ENCODE results near the gene DLX4.

The DLX4 gene

DNA sequence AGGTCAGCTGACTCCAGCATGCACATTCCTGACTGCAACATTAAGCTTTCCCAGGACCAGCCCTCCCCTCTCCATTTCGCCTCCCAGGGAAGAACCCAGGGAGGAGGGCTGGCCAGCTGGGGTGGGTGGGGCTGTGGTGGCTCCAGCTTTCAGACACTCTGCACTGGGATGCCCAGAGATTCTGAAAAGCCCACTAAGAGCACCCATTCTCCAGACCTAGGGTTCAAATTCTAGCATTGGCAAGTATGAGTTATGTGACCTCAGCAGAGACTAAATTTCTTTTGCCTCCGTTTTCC, 18.2 kb downstream of the DLX4 start:
- no peak for DNase-seq (ENCODE audit: low read depth)

GRCh38 chr17:49987681-49988441, 18.9 kb downstream of the DLX4 start:
- no peak for DNase-seq (ENCODE audit: low read depth)

- no peak for DNase-seq (ENCODE audit: low read depth)
These were observed 20.5 kb downstream of the DLX4 start for GRCh38 chr17:49989518-49989880.

- DNase-seq (ENCODE audit: low read depth): no peak
These were observed 21.3 kb downstream of the DLX4 start for GRCh38 chr17:49990331-49990730.

GRCh38 chr17:49990921-49991320, 21.9 kb downstream of the DLX4 start:
- DNase-seq (ENCODE audit: low read depth): no peak

- no peak for DNase-seq (ENCODE audit: low read depth)
These were observed 22.4 kb downstream of the DLX4 start for GRCh38 chr17:49991409-49991808.

DNA sequence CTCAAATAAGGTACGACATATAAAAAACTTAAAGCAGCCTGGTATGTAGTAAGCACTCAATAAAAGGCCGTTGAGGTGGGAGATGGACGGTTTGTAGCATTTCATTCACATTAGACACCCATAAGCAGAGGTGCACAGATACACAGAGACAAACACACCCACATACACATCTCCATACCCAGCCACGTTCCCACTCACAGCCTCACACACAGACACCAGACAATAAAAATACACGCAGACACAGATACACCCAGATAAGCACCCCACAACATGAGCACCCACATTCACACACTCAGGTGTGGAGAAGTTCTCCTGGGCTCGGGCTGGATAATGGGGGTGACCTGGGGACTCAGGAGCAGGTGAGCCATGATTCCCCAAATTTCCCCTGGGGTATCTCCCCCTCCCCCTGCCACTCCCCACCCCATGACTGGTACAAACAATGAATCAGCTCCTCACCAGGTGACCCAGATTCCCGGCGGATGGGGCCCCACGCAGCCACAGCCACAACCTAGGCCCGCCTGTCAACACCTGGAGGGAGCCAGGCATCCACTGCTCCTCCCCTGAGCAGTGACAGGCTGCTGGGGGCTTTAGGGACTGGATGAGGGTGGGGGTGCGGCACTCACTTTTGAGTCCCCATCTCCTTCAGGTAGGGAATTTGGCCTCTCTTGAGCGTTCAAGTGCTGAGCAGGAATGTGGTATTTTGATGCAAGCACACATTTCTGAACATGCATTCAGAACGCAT, 23.4 kb downstream of the DLX4 start:
- no peak for DNase-seq (ENCODE audit: low read depth)

DNA sequence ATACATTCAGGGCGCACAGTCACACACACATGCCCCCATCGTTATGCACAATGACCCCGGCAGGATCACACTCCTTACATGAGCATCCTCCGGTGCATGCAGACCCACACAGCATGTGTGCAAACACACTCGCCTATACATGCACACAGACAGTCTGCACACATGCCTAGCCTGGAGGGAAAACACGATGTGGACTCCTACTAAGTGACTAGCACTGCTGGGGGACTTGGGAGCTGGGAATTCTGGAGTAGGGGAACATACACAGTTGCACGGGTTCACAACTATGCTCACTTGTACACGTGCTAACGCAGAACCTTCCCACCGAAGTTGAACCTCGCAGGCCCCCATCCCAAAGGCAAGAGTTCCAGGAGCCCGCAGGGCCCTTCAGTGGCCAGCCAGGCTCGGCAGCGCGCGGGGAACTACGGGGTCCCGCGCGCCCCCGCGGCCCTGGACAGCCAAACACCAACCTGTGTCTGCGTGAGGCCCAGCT, 24.0 kb downstream of the DLX4 start:
- DNase-seq (ENCODE audit: low read depth): no peak

GRCh38 chr17:49993423-49994060, 24.6 kb downstream of the DLX4 start:
- DNase-seq (ENCODE audit: low read depth): no peak

GRCh38 chr17:49994085-49995054, 25.4 kb downstream of the DLX4 start:
- DNase-seq (ENCODE audit: low read depth): no peak

DNA sequence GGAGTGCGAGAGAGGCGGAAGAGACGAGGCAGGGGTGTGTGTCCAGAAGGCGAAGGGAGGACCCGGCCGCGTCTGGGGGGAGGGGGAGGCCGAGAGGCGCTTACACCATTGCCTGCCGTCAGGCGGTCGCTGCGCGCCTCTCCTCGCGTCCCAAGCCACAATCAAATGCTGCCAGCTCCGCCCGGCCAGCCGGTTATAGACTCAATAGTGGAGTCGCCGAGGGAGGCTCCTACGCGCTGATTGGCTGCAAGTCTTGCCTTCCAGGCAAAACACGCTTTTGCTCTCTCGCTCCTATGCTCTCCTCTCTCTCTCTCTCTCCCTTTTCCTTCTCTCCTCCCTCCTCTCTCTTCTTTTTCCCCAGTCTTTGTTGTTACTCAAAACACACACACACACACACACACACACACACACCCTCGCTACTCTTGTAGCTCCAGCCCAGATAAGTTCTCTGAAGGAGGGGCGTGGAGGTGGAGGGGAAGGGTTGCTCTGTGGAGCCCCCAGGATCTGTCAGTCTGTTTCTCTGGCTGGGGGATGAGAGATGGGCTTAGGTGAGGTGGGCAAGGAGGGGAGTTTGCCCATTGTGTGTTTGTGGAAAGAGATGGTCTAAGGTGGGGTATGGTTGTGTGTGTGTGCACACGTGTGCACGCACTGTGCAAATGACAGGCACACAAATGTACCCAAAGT, 26.2 kb downstream of the DLX4 start, which contains the start of gene DLX3:
Gene DLX3 (minus strand): TSS at position 170 of the 684 bp plus-strand sequence. CDS start 226 bp downstream, outside the sequence.
- DNase-seq (ENCODE audit: low read depth): peak; percentile 40

DNA sequence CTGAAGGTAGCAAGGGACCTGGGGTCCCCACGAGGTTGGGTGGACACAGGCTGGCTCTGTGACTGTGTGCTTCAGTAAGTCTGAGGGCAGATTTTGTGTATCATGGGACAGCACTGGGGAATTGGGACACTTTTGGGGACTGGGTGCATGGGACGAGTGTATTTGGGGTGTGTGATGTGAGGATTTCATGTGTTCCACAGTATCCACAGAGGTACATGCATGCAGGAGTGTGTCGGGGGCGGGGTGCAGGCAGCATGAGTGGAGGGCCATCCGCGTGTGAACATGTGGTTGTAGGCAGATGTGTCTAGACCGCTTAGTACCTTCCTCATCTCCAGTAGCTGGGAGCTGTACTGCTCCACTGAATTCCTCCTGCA, 27.1 kb downstream of the DLX4 start:
- no peak for DNase-seq (ENCODE audit: low read depth)

DNA sequence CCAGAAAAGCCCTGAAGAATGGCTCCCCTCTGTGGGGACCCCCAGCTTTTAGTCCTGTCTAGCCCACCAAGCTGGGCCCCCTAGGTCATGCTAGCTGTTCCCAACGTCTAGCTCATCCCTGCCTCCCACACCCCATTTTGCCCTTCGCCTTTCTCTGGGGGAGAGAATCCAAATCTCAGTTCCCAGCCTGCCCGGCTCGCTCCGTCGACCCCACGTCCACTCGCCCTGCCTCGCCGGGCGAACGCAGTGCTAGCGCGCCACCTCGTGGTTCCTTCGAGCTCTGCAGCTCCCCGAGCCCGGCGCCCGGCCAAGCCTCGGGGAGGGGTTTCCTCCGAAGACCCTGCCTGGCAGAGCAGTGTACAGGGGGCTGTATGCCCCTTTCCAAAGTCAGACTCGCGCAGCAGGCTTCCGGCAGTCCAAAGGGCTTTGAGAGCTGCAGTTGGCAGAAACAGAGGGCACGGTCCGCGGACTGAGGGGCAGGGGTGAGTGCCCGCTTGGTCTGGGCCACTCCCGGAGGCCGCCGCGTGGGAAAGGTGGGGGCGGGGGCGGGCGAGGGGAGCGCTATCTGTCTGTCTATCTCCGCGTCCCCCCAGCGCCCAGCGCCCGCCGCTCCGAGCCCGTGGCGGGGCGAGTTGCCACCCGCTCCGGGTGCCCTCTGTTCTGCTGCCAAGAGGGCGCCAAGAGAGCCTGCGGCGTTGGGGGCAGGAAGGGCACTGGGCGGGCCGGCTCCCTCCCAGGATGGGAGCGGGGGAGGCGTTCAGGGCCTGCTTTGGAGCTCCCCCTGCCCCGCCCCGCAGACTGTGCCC, 27.7 kb downstream of the DLX4 start:
- DNase-seq (ENCODE audit: low read depth): no peak

GRCh38 chr17:49997301-49997650, 28.3 kb downstream of the DLX4 start:
- DNase-seq (ENCODE audit: low read depth): no peak

- peak; percentile 46 for DNase-seq (ENCODE audit: low read depth)
These were observed 29.0 kb downstream of the DLX4 start for GRCh38 chr17:49997773-49998703.

DNA sequence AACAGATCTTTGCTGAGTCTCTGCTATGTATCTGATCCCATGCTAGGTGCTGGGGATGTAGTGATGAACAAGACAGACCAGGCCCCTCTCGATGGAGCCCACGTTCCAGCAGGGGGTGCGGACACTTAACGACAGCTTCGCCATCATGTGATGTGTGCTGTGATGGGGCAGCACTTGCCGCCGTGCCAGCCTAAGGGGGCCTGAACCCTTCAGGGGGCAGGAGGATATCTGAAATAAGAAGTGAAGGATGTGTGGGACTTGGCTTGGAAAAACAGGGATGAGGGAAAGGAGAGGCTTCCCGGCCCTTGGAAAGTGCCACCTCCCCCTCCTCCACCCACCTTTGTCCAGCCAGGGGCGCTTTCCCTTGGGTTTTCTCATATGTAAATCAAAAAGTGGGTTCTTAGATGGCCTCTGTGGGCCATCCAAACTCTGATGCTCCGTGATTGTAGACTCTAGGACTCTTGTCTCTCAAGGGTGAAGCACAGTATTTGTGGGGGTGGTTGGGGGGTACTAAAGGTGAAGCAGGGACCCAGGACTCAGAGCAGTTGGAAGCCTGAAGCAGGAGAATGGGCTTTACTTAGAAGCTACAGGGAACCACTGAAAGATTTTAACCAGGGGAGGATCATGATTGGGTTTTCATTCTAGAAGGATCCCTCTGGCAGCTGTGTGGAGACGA, 30.0 kb downstream of the DLX4 start:
- DNase-seq (ENCODE audit: low read depth): no peak

DNA sequence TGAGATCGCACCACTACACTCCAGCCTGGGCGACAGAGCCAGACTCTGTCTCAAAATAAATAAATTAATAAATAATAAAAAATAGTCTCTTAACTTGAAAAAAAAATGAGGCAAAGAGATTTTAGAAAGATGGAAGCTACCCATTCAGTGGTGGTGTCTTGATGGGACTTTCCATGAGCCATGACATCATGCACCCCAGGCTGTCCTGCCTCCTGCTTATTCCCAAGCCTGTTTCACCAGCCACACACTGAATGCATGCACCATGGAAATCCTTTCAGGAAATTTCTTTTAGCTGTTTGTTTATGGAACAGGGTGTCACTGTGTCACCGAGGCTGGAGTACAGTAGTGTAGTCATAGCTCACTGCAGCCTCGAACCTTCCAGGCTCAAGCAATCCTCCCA, 34.9 kb downstream of the DLX4 start:
- DNase-seq (ENCODE audit: low read depth): no peak

DNA sequence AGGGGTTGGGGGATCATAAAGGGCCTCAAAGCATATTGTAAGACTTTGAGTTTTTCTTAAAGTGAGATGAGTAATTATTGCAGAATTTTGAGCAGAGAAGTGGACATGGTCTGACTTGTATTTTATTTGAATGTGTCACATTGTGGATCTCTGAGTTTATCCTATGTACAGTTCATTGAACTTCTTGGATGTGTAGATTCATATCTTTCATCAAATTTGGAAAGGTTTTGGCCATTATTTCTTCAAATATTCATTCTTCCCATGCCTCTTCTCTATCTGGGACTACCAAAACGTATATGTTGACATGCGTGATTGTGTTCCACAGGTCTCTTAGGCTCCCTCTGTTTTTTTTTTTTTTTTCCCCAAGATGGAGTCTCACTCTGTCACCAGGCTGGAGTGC, 40.3 kb downstream of the DLX4 start:
- DNase-seq (ENCODE audit: low read depth): no peak

DNA sequence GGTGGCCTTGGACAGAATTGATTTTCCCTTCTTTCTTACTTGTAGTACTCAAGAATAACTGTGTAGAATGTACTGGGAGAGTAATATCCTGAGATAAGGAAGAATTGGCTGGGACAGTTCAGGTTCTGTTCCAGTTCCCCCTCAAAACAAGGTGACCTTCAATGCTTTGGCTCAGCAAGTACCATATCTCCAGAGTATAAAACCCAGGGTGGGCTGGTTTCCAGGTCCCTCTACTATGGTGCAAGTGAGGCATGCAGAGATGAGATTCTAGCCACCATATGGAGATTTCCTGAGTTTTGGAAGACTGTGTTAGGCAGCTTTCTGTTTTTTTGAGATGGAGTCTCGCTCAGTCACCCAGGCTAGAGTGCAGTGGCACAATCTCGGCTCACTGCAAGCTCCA, 44.1 kb downstream of the DLX4 start:
- DNase-seq (ENCODE audit: low read depth): no peak

All from GM04504 (cell line).